ENCODE data around the gene KSR2. TPM values are rescaled to one million over a fixed set of nuclear protein-coding genes. Genes with fewer than 3 reads are reported as not detected.

KSR2 gene
- total RNA-seq, 4 donors from 2014 or later = 0.02 to 0.10 TPM; not detected in 2

DNA sequence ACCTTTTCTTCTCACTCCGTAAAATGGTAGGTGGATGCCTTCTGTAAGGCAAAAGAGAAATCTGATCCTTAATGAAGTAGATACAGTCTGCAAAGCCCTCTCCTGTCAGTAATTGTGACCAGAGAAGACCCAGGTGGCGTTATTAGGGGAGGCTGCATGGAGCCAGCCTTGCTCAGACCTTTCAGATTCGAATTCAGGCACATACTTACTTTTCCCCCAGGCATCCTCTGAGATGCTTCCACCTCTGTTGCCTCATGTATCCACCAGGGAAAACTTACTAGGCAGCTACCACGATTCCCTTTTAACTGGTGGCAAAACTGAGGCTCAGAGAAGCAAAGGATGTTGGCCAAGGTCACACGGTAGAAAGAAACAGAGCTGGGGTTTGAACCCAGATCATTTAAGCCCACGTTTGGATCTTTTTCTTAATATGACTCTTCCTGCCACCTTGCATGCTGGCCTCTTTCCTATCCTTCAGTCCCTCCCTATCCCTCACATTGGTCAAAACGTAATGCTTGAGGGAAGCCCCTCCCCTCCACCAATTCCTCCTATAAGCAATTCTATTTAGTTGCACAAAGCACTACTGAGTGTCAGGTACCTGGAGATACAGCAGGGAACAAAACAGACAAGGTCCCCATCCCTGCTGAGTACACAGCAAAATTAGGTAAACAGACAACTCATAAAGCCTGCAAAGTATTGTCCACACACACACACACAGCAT is 179.4 kb downstream of the KSR2 start:
- intact Hi-C loops (cut with DNase I; ENCODE audit: low total_unique reads) = no loop called here

DNA sequence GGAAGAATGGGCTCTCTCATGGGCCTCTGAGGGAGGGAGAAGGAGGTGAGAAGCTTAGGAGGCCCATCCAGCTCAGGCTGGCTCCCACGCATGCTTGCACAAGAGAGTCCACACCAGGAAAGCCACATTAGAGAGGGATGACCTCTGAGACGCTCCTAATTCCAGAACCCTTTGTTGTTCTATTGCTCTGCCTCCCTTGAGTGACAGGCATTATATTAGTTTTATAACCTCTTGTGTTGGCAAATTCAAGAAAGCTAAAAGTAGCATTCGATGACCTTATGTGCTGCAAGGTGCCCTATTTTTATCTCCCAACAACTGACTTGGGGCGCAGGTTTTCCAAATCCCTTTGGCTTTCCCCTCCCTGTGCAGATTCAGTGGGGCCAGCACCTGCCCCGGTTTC is 190.1 kb downstream of the KSR2 start:
- TF ChIP-seq POLR2A (IDR thresholded peaks at IDR 0.05) = no peak
- TF ChIP-seq, protein P1, sequence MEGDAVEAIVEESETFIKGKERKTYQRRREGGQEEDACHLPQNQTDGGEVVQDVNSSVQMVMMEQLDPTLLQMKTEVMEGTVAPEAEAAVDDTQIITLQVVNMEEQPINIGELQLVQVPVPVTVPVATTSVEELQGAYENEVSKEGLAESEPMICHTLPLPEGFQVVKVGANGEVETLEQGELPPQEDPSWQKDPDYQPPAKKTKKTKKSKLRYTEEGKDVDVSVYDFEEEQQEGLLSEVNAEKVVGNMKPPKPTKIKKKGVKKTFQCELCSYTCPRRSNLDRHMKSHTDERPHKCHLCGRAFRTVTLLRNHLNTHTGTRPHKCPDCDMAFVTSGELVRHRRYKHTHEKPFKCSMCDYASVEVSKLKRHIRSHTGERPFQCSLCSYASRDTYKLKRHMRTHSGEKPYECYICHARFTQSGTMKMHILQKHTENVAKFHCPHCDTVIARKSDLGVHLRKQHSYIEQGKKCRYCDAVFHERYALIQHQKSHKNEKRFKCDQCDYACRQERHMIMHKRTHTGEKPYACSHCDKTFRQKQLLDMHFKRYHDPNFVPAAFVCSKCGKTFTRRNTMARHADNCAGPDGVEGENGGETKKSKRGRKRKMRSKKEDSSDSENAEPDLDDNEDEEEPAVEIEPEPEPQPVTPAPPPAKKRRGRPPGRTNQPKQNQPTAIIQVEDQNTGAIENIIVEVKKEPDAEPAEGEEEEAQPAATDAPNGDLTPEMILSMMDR (IDR thresholded peaks at IDR 0.05 in 4 of 5, conservative IDR thresholded peaks at IDR 0.05 in 1 of 5) = no peak
- ATAC-seq (no peak), DNase-seq (no peak)

More for the DNA sequence above, 179.4 kb downstream of the KSR2 start:
- H3K36me3 ChIP-seq = no peaks in the 10 kb centered on the region
- no peak overlapping the region for H3K27ac ChIP-seq
- in situ Hi-C loops (cut with MboI; ENCODE audit: low sequenced_read_pairs in 4 of 4) = no loop called here
- H3K27me3 ChIP-seq = no peaks in the 10 kb centered on the region
- no peak for TF ChIP-seq POLR2A (IDR thresholded peaks at IDR 0.05)
- TF ChIP-seq, protein P1 (IDR thresholded peaks at IDR 0.05 in 4 of 5, conservative IDR thresholded peaks at IDR 0.05 in 1 of 5) = no peak
- H3K4me1 ChIP-seq = peaks cover 0 to 3% of the 10 kb centered on the region in 2 donors
- no peak for ATAC-seq
- no peaks in the 10 kb centered on the region for H3K9me3 ChIP-seq
- H3K4me3 ChIP-seq = no peak overlapping the region
- DNase-seq = no peak

GRCh38 chr12:117774941-117775775 is 193.6 kb downstream of the KSR2 start:
- DNase-seq = no peak
- Histone ChIP-seq H3K4me3 (no peak overlapping the region), H3K9me3 (no peaks in the 10 kb centered on the region), H3K4me1 (no peaks in the 10 kb centered on the region), H3K27me3 (no peaks in the 10 kb centered on the region), H3K36me3 (no peaks in the 10 kb centered on the region), H3K27ac (no peak overlapping the region)
- no peak for ATAC-seq
- TF ChIP-seq, protein P1 (IDR thresholded peaks at IDR 0.05 in 4 of 5, conservative IDR thresholded peaks at IDR 0.05 in 1 of 5) = no peak
- no peak for TF ChIP-seq POLR2A (IDR thresholded peaks at IDR 0.05)
- intact Hi-C loops (cut with DNase I; ENCODE audit: low total_unique reads) (no loop called here), in situ Hi-C loops (cut with MboI; ENCODE audit: low sequenced_read_pairs in 4 of 4) (no loop called here)

More for the DNA sequence above, 190.1 kb downstream of the KSR2 start:
- H3K4me3 ChIP-seq = no peak overlapping the region
- H3K27me3 ChIP-seq = no peaks in the 10 kb centered on the region
- in situ Hi-C loops (cut with MboI; ENCODE audit: low sequenced_read_pairs in 4 of 4) (no loop called here), intact Hi-C loops (cut with DNase I; ENCODE audit: low total_unique reads) (no loop called here)
- H3K36me3 ChIP-seq = no peaks in the 10 kb centered on the region
- H3K27ac ChIP-seq = no peak overlapping the region
- H3K9me3 ChIP-seq = no peaks in the 10 kb centered on the region
- no peaks in the 10 kb centered on the region for H3K4me1 ChIP-seq

GRCh38 chr12:117768860-117769259 is 199.9 kb downstream of the KSR2 start:
- Histone ChIP-seq H3K4me1 (no peaks in the 10 kb centered on the region), H3K4me3 (no peak overlapping the region), H3K27me3 (no peaks in the 10 kb centered on the region), H3K9me3 (no peaks in the 10 kb centered on the region), H3K36me3 (no peaks in the 10 kb centered on the region), H3K27ac (no peak overlapping the region)
- TF ChIP-seq, protein P1 (IDR thresholded peaks at IDR 0.05 in 4 of 5, conservative IDR thresholded peaks at IDR 0.05 in 1 of 5) = no peak
- no peak for TF ChIP-seq POLR2A (IDR thresholded peaks at IDR 0.05)
- no peak for DNase-seq
- no peak for ATAC-seq
- in situ Hi-C loops (cut with MboI; ENCODE audit: low sequenced_read_pairs in 4 of 4) (no loop called here), intact Hi-C loops (cut with DNase I; ENCODE audit: low total_unique reads) (no loop called here)

Data from gastrocnemius medialis (tissue), 4 donors.